CD4-positive, alpha-beta T cell treated with Interleukin-1 beta for 1 hour (primary cell): ENCODE results near the gene HASPIN.
A peak's percentile ranks its signal among the peaks of the same experiment; 100 is the strongest.

Source experiments
- DNase-seq, 2 donors: peaks; one replicate each; pipeline ENCODE4 v3.0.0-alpha.2; 2020 to 2022

The HASPIN gene

DNA sequence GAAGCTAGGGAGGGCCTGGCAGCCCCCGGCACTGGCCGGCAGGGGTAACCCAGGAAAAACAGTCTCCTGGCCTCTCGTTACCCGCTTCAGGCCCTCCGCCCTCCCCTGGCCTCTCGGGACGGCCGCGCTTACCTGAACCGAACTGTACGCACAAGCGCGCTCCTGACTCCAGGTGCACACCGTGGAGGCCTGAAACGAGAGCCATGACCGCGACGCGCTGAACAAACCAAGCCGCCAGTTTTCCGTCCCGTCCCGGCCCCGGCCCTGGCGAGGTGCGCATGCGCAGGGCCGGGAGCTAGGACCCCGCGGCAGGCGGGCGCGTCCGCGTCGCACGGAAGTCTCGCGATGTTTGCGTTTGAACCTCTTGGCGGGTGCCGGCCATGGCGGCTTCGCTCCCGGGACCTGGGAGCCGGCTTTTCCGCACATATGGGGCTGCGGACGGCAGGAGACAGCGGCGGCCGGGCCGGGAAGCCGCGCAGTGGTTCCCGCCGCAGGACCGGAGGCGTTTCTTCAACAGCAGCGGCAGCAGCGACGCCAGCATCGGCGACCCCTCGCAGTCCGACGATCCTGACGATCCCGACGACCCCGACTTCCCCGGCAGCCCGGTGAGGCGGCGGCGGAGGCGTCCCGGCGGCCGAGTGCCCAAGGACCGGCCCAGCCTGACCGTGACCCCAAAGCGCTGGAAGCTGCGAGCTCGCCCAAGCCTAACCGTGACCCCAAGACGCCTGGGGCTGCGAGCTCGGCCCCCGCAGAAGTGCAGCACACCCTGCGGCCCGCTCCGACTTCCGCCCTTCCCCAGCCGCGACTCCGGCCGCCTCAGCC is at the start of gene HASPIN:
Gene HASPIN, plus strand, starts transcription at position 348 of the 822 bp plus-strand sequence. Its CDS starts 33 bp downstream, at position 381.
- peak; percentile 91 to 92 for DNase-seq

DNA sequence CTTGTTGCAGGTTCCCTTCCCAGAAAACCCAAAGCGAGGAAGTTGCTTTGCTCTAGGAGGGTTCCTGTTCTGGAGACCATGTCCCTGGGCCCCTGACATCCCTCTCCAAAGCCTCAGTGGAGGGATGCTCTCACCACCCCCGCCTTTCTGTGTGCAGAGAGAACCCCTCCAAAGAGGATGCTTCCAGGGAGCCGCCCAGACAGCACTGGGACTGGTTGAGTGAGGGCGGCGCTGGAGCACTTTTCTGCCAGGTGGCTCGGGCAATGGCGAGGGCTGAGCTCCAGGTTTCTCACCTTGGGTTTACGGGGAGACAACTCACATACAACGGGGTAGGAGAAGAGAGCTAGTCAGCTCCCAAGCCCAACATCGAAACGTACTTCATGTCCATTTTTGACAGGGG is 47.8 kb upstream of the HASPIN start:
- no peak for DNase-seq

DNA sequence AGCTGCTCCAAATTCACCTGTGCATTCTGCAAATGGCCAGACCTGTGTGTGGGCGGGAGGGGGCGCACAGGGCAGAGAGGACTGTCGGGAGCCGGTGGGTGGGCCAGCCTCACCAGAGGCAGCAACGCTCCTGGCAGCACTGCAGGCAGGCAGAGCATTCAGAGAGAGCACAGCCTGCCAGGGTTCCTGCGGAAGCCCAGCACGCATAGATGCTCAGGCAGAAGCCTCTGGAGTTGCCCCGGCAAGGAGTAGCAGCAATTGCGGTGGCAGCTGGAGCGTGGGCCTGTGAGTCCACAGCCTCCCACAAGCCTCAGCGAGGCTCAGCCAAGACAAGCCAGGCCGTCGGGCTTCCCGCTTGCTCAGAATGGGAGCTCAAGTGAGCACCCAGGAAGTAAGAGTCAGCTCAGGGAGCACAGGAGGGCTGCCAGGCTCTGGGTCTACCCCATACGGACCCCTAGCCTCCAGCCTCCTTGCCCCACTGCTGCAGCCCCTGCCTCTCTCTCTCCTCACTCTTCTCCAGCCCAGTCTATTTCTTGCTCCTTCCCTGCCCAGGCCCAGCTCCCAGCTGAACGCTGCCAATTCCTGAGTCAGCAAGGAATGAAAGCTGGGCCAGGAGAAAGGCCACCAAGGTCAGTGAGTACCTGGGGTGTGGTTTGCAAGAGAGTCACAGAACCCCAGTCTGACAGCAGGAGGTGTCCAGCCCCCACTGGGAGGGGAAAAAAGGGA is 45.4 kb upstream of the HASPIN start:
- DNase-seq, result no peak

DNA sequence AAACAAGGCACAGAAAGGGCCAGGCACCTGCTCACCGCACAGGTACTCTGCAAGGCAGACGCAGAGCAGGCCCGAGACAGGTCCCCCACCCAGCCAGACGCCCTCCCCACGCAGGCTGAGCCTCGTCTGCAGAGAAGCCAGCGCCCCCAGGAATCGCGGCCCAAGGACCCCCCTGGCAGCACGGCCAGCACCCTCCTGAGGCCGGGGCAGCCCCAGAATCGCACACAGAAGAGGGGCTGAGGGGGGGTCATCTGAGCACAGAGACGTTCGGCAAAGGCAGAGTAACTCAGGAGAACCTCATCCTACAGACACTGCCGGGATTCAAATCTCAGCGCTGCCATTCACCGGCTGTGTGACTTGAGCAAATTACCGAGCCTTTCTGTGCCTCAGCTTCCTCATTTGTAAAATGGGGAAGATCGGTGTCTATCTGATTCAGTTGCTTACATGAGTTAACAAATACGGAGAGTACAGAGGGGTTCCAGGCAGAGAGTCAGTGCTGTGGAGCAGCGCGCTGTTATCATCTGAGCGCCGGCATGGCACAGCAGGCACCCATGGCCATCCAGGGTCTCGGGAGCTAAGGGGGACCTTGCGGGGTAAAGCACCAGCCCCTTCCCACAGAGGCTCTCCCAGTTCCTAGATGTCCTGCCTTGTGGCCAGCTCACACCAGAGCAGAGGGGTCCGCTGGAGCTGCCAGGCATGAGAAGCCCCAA is 44.7 kb upstream of the HASPIN start:
- DNase-seq, result no peak

DNA sequence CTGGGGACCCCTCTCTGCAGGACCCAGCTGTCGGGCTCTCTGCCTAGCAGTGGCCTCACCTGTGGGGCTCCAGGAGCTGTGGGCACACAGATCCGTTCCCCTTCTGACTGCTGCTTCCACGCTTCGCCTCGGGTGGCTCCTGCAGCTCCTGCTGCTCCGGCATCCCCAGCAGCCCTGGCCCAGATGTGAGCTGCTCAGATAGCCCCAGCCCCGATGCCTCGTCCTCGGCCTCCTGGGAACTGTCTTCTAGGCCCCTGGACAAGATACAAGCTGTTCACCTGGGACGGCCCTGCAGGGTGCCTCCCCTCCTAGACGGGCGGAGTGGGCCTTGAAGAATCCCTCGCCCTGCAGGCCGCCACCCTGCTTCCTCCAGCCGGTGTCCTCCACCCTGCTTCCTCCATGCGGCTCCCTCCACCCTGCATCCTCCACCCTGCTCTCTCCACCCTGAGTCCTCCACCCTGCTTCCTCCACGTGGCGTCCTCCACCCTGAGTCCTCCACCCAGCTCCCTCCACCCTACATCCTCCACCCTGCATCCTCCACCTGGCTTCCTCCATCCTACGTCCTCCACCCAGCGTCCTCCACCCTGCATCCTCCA is 44.1 kb upstream of the HASPIN start:
- no peak for DNase-seq

- DNase-seq, result no peak
Observed at GRCh38 chr17:3681057-3681456, 42.6 kb upstream of the HASPIN start.

DNA sequence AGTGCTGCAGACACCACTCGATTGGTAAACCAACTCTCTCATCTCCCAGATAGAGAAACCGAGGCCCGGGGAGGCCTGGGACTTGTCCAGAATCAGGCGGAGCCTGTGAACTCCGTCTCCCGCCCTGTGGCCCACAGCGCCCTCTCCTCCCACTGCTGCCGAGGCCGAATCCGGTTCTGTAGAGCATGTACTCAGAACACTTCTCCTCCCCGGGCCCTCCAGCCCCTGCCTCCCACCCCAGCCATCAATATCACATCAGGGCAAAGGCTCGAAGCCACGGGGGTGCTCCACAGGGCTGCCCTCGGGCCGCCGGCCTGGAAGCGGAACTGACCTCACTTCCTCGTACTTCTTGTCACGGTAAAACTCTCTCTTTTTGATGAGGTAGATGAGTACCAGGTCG is 42.1 kb upstream of the HASPIN start:
- no peak for DNase-seq

DNA sequence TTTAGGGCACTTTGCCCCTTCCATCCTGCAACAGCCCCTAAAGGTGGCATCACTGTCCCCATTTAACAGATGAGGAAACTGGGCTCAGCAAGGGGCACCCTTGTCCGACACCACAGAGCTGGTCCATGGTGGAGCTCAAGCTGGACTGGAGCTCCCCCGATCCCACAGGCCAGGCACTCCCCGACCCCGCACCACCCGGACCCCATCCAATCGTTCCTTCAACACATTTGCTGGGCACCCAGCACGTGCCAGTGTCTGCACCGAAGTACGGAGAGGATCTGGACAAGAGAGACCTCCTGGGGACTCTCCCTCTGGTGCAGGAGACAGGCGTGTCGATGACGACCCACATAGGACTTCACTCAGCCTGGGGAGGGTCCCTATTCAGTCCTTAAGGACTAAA is 41.7 kb upstream of the HASPIN start:
- DNase-seq, result no peak

- peak; percentile 52 to 65 for DNase-seq
Observed at GRCh38 chr17:3683054-3683511, 40.6 kb upstream of the HASPIN start.

DNA sequence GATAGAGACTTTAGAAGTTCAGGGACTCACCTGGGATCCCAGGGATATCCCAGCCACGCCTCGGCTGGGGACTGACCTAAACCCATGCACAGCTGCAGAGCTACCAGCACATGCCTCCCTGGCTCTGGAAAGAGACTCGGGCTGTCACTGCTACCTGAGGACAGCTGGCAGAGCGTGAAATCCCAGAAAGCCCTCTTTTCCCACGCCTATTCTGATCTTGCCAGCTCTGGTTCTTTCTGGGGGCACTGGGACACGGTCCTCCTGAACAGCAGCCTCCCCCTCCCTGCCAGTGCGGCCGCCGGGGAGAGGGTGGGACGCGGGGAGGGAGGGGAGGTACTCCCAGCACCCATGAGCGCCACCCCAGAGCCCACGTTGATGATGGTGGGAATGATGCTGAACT is 38.5 kb upstream of the HASPIN start:
- DNase-seq, result no peak

GRCh38 chr17:3688027-3688553 is 35.6 kb upstream of the HASPIN start:
- no peak for DNase-seq

- no peak for DNase-seq
Observed at GRCh38 chr17:3688852-3689261, 34.8 kb upstream of the HASPIN start.

DNA sequence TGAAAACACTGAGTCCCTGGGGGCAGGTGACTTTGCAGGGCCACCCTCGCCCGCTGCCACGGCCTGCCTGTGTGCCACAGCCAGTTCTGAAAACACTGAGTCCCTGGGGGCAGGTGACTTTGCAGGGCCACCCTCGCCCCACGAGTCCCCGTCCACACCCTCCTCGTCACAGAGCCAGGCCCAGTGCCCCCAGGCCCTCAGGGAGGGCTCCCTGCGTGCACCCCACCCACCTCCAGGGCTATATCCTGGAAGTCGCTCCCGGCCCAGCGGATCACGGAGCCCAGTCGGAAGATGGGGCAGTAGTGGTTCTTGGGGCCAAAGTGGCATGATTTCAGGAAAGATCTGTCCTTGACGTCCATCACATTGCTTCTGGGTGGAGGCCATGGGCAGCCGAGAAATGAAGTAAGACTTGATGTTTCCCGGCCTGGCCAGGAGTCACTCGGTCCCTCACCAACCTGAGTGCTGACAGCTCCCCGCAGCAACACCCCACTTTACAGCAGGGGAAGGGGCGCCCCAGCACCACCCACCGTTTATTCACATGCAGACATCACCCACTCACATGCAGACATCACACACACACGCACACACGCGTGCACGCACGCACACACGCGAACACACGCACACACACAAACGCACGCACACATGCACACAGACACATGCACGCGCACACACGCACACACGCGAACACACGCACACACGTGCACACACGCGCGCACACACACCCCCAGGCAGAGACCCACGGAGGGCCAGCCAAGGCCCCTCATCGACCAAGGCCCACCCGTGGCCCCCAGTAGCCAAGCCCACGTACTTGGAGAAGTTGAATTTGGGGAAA is 34.2 kb upstream of the HASPIN start:
- DNase-seq, result no peak

GRCh38 chr17:3690094-3690715 is 33.5 kb upstream of the HASPIN start:
- no peak for DNase-seq

DNA sequence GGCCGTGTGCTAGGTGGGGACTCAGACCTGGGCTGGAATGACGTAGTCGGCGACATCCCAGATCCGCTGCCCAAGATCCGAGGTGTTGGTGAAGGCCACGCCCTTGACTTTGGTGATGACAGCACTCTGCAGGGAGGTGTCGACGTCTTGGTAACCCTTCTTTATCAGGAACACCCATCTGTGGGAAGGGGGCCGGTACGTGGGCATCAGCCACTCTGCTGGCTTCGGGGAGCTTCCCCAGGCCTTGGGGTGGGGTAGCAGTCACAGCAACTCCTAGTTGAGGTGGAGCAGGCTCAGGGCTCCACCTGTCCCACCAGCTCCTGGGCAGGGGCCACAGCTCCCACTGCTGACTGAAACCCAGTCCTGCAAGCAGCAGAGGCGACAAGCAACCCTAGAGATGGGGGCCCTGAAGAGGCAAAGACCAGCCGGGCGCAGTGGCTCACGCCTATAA is 32.1 kb upstream of the HASPIN start:
- no peak for DNase-seq

- no peak for DNase-seq
Observed at GRCh38 chr17:3692346-3692745, 31.4 kb upstream of the HASPIN start.

DNA sequence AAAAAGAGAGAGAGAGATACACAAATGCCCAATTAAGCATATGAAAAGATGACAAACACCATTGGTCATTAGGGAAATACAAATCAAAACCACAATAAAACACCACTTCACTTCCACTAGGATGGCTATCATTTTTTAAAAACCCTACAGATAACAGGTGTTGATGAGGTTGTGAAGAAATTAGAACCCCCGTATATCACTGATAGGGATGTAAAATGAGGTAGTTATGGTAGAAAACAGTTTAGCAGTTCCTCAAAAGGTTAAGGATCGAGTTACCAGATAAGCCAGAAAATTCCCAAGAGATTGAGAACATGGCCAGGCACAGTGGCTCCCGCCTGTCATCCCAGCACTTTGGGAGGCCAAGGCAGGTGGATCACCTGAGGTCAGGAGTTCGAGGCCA is 30.6 kb upstream of the HASPIN start:
- no peak for DNase-seq

DNA sequence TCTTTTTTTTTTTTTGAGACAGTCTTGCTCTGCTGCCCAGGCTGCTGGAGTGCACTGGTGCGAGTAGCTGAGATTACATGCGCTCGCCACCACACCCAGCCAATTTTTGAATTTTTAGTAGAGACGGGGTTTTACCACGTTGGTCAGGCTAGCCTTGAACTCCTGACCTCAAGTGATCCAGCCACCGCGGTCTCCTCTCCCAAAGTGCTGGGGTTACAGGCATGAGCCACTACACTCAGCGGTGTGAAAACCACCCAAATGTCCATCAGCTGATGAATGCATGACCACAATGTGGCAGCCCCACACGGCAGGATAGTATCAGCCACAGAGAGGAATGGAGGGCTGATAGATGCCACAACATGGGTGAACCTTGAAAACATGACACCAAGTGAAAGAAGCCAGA is 29.9 kb upstream of the HASPIN start:
- peak; percentile 41 to 61 for DNase-seq

DNA sequence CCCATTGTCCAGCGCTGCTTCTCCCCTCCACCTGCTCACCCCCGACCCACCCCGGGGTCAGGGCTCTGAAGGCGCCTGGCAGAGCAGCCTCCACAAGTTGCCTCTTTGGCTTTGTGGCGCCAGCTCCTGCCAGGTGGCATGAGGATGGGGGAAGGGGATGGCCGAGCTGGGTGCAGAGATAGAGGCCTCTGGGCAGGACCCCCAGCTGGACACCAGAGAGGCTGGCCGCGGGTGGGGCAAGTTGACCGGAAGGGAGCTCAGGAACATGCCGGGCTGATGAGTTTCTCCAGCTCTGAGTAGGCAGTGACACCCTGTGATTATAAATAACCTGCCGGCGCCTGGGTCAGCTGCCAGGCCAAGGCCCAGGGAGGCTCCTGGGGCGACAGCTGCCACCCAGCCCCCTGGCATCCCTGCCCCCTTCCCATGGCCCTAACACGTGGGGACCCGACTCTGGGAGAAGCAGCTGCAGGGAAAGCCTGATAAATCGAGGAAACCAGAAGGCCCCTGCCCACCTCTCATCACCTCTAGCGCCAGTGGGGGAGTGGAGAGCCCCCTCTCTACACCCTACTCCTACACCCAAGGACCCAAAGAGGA is 28.5 kb upstream of the HASPIN start:
- DNase-seq, result no peak

DNA sequence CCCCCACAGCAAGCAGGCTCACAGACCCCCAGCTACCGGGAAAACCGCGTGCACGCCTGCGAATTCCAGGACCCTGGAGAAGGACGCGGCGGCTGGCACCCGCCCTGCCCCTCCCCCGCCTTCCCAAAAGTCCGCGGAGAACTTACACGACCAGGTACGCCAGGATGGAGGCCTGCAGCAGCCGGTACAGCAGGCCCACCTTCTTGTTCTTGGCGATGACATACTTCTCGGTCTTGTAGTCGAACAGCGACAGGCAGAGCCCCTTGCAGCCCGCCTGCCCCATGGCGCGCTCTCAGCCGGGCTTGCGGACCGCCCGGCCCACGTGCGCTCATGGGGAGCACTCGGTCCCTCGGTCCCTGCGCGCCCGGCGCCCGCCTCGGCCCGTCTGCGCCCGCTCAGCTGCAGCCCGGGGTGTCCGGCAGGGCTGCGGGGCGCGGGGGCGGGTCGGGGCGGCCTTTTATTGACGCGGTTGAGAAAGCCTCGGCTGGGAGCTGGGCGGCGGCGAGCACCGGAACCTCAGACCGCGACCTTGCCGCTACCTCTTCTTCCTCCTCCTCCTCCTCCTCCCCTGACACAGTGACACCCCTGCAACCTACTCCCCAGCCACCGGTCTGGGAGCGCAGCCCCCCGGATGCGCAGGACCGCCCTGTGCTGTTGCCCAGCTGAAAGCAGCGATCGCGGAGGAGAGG is 27.8 kb upstream of the HASPIN start, which contains the start of gene P2RX5:
Gene P2RX5, minus strand, starts transcription at position 433 of the 689 bp plus-strand sequence. Its CDS starts 150 bp downstream, at position 283.
- peak; percentile 50 to 63 for DNase-seq
